ENCODE measurements around the gene PRRX2.
"Not testable (repeated sequence)": the region's sequence is repeated elsewhere in the genome, so short reads cannot be mapped to it uniquely, and the experiment has no call there.

PRRX2 gene

DNA sequence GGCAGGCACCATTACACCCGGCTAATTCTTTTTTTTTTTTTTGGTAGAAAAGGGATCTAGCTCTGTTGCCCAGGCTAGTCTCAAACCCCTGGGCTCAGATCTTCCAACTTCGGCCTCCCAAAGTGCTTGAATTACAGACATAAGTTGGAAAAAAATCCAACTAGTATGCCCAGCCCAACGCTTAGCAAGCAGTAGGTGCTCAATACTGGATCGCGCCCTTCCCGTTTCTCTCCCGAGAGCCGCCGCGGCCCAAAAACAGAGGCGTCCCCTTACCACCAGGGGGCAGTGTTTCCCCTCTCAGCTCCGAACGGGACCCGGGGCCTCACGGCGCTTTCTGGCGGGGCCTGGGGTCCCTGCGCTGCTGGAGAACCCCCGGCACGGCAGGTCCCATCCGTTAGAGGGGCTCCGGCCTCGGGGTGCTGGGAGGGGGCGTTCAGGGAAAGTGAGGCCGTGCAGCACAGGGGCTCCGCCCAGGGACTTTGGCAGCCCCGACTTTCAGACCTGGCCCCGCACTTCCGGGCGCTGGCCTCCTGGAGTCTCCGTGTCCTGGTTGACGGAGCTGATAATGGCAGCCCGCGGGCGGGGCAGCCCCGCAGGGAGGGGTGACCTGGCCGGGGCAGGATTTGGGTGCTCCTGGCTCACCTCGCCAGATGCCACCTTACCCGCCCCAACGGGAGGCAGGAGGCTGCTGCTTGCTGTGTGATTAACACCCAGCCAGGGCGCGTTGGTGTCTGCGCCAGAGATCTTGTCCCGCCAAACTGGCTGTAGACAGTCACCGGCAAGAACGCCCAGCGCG is 72.2 kb downstream of the PRRX2 start:
- peak; percentile 97 for TF ChIP-seq CTCF (conservative IDR thresholded peaks at IDR 0.05)
- peak overlapping the region; percentile 78 for H3K27ac ChIP-seq

DNA sequence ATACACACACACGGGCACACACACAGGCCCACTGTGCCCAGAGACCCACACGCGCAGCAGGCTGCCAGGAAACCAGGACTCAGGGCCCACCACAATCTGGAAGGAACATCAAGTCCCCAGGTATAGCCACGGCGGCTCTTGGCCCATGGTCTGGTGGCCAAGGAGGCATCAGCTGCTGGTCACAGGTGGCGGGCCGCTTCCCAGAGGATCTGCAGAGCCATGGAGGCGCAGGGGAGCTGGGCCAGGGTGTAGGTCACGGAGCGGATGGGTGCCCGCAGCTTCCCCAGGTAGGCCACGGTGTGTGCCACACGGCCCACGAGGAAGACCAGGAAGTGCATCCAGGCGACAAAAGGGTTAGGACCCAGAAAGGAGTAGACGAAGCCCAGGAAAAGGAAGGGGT is 74.0 kb downstream of the PRRX2 start:
- H3K27ac ChIP-seq = no peak overlapping the region
- TF ChIP-seq CTCF (conservative IDR thresholded peaks at IDR 0.05) = no peak

- no peak overlapping the region for H3K27ac ChIP-seq
- TF ChIP-seq CTCF (conservative IDR thresholded peaks at IDR 0.05) = no peak
These were observed 74.7 kb downstream of the PRRX2 start for GRCh38 chr9:129740174-129740573.

GRCh38 chr9:129740666-129741464 is 75.4 kb downstream of the PRRX2 start:
- TF ChIP-seq CTCF (conservative IDR thresholded peaks at IDR 0.05) = no peak
- H3K27ac ChIP-seq = no peak overlapping the region

DNA sequence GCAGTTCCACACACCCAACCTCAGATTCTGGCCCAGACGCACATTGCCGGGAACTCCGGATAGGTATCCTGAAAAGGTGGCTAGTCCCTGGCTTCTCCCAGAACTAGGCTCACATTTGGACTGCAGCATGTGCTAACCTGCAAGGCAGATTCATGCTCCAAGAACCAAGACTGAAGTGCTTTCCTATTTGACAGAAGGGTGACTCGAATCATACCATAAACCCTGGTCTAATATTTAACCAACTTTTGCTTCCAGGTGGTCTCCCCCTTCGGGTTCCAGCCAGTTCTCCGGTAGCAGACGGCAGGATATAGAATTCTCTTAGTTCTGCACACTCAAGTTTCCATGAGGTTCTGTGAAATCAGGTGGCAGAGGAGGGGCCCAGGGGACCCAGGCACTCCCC is 79.8 kb downstream of the PRRX2 start:
- no peak overlapping the region for H3K27ac ChIP-seq
- no peak for TF ChIP-seq CTCF (conservative IDR thresholded peaks at IDR 0.05)

DNA sequence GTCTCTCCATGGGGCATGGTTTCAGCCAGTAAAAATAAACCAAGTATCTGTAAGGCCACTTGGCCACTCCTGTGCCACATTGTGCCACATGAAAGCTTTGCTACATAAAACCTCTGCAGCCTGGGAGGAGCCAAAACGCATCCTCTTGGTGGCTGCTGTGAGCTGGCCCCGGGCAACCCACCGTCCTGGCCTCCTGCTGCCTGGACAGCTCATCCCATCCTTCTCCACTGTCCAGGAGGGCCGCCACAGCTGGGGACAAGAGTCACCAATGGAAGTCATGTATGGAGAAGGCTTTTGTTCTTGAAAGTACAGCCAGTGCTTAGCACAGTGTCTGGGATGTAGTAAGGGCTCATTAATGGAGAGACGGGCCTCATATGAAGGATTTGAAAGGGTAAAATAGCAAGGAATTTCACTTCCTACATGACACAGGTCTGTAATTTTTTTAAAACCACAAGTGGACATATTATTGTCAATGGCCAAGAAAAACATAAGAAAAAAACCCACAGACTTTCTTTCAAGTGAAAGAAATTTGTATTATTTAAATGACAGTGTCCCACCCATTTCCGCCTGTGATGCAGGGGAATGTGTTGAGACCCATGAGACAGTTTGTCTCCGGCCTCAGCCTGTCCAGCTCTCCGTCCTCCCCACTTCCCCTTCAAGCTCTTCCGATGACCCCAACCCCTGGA is 80.8 kb downstream of the PRRX2 start:
- no peak overlapping the region for H3K27ac ChIP-seq
- no peak for TF ChIP-seq CTCF (conservative IDR thresholded peaks at IDR 0.05)

DNA sequence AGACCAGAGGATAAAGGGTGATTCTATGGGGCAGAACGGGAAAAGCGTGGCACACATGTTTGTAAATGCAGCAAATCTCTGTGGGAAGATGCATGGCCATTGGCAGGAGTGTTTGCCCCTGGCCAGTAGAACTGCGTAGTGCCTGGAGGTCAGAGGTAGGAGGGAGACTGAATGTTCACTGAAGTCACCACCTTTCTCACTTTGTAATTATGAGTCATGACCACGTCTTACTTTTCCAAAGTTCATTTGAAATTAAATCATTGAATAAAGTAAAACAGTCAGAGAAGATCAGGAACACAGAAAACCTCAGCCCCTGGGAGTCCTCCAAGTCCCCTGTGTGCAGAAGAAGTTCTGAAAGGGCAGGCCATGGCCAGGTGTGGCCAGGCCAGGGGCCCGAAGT is 82.8 kb downstream of the PRRX2 start:
- H3K27ac ChIP-seq = no peak overlapping the region
- no peak for TF ChIP-seq CTCF (conservative IDR thresholded peaks at IDR 0.05)

- H3K27ac ChIP-seq = not testable (repeated sequence)
These were observed 83.6 kb downstream of the PRRX2 start for GRCh38 chr9:129749052-129749451.

Measured in VCaP (cell line).